GM12878 (cell line): ENCODE measurements around the gene TDRD12.

Experiments used
- CEBPB ChIP-seq, 2 experiments: fragments of 150-350 bp in 1 of 2; IDR thresholded peaks; 2 replicates each; pipeline ENCODE4 v1.6.1; 2012 to 2014; ENCODE audit warnings: low read depth in 2 of 2, low read length in 2 of 2, borderline replicate concordance in 1 of 2, inconsistent platforms in 1 of 2
- FOXK2 ChIP-seq: fragments of 450-650 bp; IDR thresholded peaks from 2 replicates; pipeline ENCODE4 v1.6.1; 2017; ENCODE audit warnings: mild to moderate bottlenecking, moderate library complexity
- JUND ChIP-seq: IDR thresholded peaks from 2 replicates; pipeline ENCODE4 v1.6.1; 2012; ENCODE audit warnings: low read depth, mild to moderate bottlenecking, low read length, improper control_type of control experiment, moderate library complexity
- MYB ChIP-seq: fragments of 150-350 bp; IDR thresholded peaks from 2 replicates; pipeline ENCODE4 v1.6.1; 2014; ENCODE audit warnings: mild to moderate bottlenecking, low read depth, low read length, borderline replicate concordance
- PML ChIP-seq: IDR thresholded peaks from 2 replicates; pipeline ENCODE4 v1.6.1; 2012; ENCODE audit warnings: low read length, inconsistent platforms
- POLR2AphosphoS5 ChIP-seq: IDR thresholded peaks from 2 replicates; pipeline ENCODE4 v1.6.1; 2011; ENCODE audit warnings: mild to moderate bottlenecking, low read length, inconsistent platforms
- TAF1 ChIP-seq: IDR thresholded peaks from 2 replicates; pipeline ENCODE4 v1.6.1; 2011; ENCODE audit warnings: mild to moderate bottlenecking, low read depth, low read length, borderline replicate concordance
- TF ChIP-seq, protein P1 (sequence below), 3 experiments: IDR thresholded peaks in 2 of 3; conservative IDR thresholded peaks in 1 of 3; 2 replicates each; pipeline ENCODE4 v1.5.1; 2011; ENCODE audit warnings: low read depth in 3 of 3, low read length in 3 of 3, mild to moderate bottlenecking in 3 of 3, control low read depth in 2 of 3, moderate library complexity in 2 of 3, inconsistent platforms in 1 of 3, mixed read lengths in 1 of 3; ENCODE audit not compliant: control insufficient read depth in 2 of 3, insufficient read depth in 1 of 3; ENCODE audit errors: extremely low read depth in 1 of 3
- TF ChIP-seq, protein P2 (sequence below): fragments of 450-650 bp; IDR thresholded peaks from 2 replicates; pipeline ENCODE4 v1.6.1; 2017; ENCODE audit warnings: borderline replicate concordance

DNA sequence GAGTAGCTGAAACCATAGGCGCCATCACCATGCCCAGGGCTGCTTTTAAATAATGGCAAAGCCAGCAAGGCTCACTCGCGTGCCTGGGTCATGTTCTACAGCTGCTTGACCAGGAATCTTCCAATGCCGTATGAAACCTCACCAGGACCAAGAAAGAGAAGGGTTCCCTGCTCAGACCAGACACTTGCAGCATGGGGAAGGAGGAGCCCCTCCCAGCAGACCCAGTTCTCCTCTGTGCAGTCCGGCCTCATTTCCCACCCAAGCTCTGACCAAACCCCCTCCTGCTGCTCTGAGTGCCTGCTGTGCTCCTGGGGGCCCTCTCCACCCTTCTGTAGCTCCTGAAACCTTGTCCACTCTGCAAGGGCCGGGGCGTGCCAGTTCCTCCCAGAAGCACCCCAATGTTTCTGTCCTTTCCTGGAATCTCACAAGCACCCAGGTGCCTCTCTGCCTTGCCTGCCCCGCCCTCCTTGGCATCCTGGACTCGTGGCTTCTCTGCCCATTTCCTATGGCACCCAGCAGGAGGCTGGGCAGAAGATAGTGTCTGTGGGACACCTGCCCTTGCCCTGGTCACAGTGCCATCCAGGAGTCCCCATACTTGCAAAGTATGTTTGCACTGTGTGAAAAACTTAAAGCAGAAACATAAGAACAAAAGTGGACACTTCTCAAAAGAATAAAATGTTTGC is 156.8 kb downstream of the TDRD12 start:
- TF ChIP-seq, protein P1, sequence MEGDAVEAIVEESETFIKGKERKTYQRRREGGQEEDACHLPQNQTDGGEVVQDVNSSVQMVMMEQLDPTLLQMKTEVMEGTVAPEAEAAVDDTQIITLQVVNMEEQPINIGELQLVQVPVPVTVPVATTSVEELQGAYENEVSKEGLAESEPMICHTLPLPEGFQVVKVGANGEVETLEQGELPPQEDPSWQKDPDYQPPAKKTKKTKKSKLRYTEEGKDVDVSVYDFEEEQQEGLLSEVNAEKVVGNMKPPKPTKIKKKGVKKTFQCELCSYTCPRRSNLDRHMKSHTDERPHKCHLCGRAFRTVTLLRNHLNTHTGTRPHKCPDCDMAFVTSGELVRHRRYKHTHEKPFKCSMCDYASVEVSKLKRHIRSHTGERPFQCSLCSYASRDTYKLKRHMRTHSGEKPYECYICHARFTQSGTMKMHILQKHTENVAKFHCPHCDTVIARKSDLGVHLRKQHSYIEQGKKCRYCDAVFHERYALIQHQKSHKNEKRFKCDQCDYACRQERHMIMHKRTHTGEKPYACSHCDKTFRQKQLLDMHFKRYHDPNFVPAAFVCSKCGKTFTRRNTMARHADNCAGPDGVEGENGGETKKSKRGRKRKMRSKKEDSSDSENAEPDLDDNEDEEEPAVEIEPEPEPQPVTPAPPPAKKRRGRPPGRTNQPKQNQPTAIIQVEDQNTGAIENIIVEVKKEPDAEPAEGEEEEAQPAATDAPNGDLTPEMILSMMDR (IDR thresholded peaks at IDR 0.05 in 2 of 3, conservative IDR thresholded peaks at IDR 0.05 in 1 of 3; ENCODE audit: control insufficient read depth in 2 of 3, extremely low read depth in 1 of 3, insufficient read depth in 1 of 3, low read depth in 3 of 3, low read length in 3 of 3): no peak
- TF ChIP-seq TAF1 (no peak), FOXK2 (no peak), PML (no peak), MYB (no peak), CEBPB (IDR thresholded peaks at IDR 0.05; ENCODE audit: borderline replicate concordance in 1 of 2, low read depth in 2 of 2, low read length in 2 of 2) (no peak), POLR2AphosphoS5 (no peak), JUND (no peak)
- TF ChIP-seq, protein P2, sequence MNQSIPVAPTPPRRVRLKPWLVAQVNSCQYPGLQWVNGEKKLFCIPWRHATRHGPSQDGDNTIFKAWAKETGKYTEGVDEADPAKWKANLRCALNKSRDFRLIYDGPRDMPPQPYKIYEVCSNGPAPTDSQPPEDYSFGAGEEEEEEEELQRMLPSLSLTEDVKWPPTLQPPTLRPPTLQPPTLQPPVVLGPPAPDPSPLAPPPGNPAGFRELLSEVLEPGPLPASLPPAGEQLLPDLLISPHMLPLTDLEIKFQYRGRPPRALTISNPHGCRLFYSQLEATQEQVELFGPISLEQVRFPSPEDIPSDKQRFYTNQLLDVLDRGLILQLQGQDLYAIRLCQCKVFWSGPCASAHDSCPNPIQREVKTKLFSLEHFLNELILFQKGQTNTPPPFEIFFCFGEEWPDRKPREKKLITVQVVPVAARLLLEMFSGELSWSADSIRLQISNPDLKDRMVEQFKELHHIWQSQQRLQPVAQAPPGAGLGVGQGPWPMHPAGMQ: no peak
